GM18517 (cell line): Measurements from ENCODE around the gene BRIP1.
"Not testable (repeated sequence)": the region's sequence is repeated elsewhere in the genome, so short reads cannot be mapped to it uniquely, and the experiment has no call there.

Experiments
- ATAC-seq: cut with Tn5 transposase; IDR thresholded peaks from one replicate; pipeline ENCODE4 v1.9.1; 2021; ENCODE audit warnings: mild to moderate bottlenecking, moderate library complexity; ENCODE audit not compliant: unreplicated experiment

Gene BRIP1

GRCh38 chr17:61832463-61832862, 30.9 kb downstream of the BRIP1 start:
- no peak for ATAC-seq

- ATAC-seq = no peak
These were observed 32.2 kb downstream of the BRIP1 start for GRCh38 chr17:61831099-61831498.

- no peak for ATAC-seq
These were observed 34.6 kb downstream of the BRIP1 start for GRCh38 chr17:61828694-61829093.

- ATAC-seq = no peak
These were observed 35.5 kb downstream of the BRIP1 start for GRCh38 chr17:61827649-61828395.

- not testable (repeated sequence) for ATAC-seq
These were observed 36.5 kb downstream of the BRIP1 start for GRCh38 chr17:61826866-61827265.

DNA sequence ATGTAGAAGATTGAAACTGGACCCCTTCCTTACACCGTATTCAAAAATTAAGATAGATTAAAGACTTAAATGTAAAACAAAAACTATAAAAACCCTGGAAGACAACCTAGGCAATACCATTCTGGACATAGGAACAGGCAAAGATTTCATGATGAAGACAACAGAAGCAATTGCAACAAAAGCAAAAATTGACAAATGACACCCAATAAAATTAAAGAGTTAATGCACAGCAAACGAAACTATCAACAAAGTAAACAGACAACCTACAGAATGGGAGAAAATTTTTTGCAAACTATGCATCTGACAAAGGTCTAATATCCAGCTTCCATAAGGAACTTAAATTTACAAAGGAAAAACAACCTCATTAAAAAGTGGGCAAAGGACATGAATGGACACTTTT, 37.1 kb downstream of the BRIP1 start:
- ATAC-seq = not testable (repeated sequence)

DNA sequence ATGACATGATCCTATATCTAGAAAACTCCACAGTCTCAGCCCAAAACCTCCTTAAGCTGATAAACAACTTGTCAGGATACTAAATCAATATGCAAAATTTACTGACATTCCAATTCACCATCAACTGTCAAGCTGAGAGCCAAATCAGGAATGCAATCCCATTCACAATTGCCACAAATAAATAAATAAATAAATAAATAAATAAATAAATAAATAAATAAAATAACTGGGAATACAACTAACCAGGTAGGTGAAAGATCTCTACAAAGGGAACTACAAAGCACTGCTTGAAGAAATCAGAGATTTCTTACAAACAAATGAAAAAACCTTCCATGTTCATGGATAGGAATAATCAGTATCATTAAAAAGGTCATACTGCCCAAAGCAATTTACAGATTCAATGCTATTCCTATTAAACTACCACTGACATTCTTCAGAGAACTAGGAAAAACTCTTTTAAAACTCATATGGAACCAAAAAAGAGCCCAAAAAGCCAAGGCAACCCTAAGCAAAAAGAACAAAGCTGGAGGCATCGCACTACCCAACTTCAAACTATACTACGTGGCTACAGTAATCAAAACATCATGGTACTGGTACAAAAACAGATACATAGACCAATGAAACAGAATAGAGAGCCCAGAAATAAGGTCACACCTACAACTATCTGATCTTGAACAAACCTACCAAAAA, 37.7 kb downstream of the BRIP1 start:
- ATAC-seq = no peak

DNA sequence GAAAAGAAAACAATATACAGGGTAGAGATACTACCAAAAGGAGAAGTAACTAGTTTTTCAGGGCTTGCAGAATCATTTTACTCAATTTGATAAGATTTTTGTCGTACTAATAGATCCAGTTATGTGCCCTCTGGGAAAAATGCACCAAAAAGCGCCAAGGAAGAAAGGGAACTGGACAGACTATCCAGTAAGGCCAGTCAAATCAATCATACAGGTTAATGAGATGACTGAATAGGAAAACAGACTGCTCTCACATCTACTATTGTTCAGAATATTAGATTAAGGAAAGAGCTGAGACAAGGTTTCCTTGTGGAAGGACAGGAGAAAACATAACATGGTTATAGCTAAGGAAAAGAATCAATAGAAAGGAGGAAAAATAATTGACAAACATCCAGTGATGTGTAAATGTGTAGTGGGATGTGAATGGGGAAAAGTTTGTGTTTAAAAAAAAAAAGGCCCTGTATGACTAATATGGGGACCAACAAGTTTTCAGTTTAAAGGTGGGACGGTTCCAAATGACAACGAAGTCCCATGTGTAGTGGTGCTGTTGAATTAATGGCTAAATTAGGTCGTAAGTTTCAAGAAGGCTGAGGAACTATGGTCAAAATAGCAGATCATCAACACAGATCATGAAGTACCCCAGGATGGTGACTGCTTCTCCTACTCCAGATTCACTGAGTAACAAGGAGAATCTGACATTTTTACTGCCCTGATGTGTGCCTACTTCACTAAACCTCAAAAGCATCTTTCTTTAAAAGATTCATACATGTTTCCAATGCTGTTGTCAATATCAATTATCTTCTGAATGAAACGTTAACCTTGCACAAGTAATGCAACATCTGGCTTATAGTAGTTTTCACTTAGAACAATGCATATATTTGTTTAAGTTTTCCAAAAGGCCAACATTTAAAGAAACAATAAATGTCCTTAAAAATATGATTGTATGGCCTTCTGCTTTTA, 40.7 kb downstream of the BRIP1 start:
- ATAC-seq = no peak

GRCh38 chr17:61821655-61822054, 41.7 kb downstream of the BRIP1 start:
- no peak for ATAC-seq

- not testable (repeated sequence) for ATAC-seq
These were observed 44.1 kb downstream of the BRIP1 start for GRCh38 chr17:61819265-61819664.

DNA sequence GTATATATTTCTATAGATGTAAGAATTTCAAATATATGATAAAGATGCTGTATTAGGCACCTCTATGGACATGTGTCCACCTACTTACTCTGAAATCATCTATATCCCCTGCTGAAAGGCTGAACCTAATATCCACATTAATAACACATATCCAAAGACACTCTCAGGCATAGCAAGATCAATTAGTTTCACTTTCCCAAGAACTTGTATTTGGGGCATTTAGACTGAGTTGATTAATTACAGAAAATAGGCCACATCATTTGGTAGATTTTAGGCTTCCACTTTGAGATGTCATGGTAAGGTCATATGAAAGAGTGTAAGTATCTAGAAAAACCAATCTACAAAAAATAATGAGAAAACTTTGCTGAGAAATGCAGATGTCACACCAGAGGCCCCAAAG, 45.1 kb downstream of the BRIP1 start:
- no peak for ATAC-seq

GRCh38 chr17:61817452-61817851, 45.9 kb downstream of the BRIP1 start:
- ATAC-seq = no peak

GRCh38 chr17:61816538-61816937, 46.8 kb downstream of the BRIP1 start:
- ATAC-seq = no peak

DNA sequence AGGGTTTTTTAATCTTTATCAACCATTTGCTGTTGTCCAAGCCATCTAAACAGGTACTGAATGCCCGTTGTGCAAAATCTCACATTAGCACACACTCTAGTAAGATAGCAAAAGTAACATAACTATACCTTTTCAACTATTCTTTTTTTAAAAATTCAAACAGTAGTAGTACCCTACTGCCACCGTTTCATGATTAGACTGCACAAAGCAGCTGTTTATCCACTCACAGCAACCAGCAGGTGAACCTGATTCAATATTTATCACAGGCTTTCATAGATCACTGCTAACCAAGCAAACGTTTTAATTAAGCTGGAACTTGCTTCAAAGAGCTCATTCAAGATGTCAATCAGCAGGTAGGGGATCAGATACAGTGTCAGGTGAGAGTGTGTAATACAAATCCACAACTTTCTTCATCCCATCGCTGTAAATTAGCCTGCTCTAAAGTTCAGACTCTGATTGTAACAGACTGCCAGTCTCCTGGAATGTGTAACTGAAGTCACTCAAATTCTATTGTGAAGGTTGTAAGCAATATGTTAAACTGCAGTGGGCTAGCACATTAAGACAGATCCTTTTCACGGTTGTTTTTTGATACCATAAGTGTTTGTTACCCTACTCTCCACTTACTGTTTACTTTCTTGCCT, 47.3 kb downstream of the BRIP1 start:
- no peak for ATAC-seq

- ATAC-seq = no peak
These were observed 48.8 kb downstream of the BRIP1 start for GRCh38 chr17:61814485-61814884.

GRCh38 chr17:61813211-61813610, 50.1 kb downstream of the BRIP1 start:
- no peak for ATAC-seq

GRCh38 chr17:61812747-61813146, 50.6 kb downstream of the BRIP1 start:
- ATAC-seq = no peak

DNA sequence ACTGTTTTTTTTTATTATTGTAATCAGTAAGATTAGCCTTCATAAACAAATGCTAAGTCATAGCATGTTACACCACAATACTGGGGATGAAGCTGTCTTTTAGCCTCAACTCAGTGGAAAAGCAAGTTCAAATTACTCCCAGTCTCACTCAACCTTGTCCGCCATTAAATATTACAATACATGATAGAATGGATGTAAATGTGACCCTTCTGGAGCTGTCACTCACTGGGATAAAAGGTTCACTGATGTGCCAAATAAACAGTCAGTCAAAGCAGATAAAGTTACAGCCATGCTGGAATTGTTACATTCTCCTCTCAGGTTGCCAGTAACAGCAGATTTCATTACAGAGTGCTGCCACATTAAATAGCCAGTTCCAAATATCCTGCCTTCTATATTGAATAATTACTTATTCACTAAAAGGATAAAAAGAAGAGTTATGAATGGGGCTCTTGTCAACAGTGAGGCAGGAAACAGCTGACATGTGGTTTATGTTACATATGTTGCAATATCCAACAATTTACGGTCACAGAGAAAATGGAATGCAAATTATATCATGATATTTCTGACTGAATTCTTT, 53.4 kb downstream of the BRIP1 start:
- ATAC-seq = no peak

DNA sequence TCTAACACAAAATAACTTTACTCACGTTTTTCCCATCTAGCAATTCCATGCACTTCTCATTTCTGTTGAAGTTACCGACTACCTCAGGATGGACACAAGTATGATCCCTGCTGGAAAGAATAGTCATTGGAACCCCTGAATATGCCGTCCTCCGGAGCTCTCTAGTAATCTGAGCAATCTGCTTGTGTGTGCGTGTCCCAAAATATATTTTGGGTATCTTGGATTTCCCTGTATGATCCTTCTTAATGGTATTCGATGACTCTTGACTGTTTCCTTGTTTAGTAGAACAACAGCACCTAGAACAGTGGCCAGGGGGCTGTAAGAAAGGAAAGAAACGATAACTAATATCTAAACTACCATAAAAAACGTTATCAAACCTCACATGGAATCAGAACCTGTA, 54.9 kb downstream of the BRIP1 start:
- ATAC-seq = no peak

DNA sequence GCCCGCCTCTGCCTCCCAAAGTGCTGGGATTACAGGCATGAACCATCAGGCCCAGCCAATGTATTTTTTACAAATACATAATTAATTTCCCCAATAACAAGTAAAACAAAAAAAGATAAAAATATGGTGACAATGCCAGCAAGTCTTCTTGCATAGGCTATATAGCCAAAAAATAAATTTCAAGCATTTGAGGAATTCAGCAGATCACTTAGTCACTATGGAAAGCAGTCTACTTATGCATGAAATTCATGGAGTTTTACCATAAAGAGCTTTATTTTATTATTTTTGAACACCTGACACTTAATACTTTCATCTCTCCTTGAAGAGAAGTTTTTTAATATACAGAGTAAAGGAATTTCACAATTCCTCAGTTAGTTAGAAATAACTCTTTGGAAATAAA, 56.4 kb downstream of the BRIP1 start:
- no peak for ATAC-seq
